Measurements from ENCODE around the gene CDYL2.

DNA sequence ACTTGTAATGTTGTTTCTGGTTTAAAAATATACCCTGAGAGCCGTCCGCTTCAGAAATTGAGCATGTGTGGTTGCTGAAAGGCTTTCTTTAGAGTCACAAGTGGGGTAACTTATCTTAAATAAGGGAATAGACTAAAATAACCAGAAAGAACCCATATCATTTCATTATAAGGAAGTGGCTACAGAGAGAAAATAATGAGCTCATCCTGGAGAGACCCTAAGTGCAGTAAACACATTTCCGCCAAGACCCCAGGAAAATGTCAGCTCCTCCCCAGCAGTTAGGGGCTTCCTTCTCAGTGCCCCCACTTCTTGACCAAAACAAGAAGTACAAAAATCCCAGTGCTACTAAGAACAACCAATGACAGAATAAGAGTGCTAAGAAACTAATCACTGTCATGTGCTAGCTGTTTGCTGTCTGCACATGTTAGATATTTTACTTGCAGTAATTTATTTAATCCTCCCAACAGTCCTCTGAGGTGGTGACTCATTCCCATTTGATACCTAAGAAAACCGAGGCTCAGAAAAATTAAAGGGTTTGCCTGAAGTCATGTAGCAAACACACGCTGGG lies 83.5 kb downstream of the CDYL2 start:
- TF ChIP-seq, protein P1, sequence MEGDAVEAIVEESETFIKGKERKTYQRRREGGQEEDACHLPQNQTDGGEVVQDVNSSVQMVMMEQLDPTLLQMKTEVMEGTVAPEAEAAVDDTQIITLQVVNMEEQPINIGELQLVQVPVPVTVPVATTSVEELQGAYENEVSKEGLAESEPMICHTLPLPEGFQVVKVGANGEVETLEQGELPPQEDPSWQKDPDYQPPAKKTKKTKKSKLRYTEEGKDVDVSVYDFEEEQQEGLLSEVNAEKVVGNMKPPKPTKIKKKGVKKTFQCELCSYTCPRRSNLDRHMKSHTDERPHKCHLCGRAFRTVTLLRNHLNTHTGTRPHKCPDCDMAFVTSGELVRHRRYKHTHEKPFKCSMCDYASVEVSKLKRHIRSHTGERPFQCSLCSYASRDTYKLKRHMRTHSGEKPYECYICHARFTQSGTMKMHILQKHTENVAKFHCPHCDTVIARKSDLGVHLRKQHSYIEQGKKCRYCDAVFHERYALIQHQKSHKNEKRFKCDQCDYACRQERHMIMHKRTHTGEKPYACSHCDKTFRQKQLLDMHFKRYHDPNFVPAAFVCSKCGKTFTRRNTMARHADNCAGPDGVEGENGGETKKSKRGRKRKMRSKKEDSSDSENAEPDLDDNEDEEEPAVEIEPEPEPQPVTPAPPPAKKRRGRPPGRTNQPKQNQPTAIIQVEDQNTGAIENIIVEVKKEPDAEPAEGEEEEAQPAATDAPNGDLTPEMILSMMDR (IDR thresholded peaks at IDR 0.05), result no peak
- no peak for TF ChIP-seq ZFX (IDR thresholded peaks at IDR 0.05; ENCODE audit: borderline replicate concordance)

Measured in 22Rv1 (cell line).